HepG2 (cell line): Measurements from ENCODE around the gene SLC29A1. TPM values are rescaled to one million over a fixed set of nuclear protein-coding genes. Genes with fewer than 3 reads are reported as not detected.
A peak's percentile ranks its signal among the peaks of the same experiment; 100 is the strongest.

Source experiments
- ATAC-seq: fragments of 200-7000 bp; cut with Tn5 transposase; 3 replicates; pipeline ENCODE4 v1.9.1; 2020; ENCODE audit warnings: mild to moderate bottlenecking, moderate library complexity
- BruUV-seq: library from RNA; stranded (reverse); fragments of 400-500 nt; replicated peaks from 2 replicates; lab custom pipeline; 2021; lab: Mats Ljungman, UMichigan
- CTCF ChIA-PET: fragments of 300-600 bp; formaldehyde crosslinking; extraction: SDS; loops from one replicate; lab custom pipeline; 2021; ENCODE audit warnings: low total read pairs, inconsistent platforms, low intra/inter-chr PET ratio; lab: Yijun Ruan, JAX
- POLR2A ChIA-PET: fragments of 350-600 bp; sonication (Branson Sonifier 250); formaldehyde crosslinking; loops from one replicate; lab custom pipeline; 2020; ENCODE audit warnings: antibody characterized with exemption, inconsistent platforms; lab: Yijun Ruan, JAX
- DNase-seq: peaks from one replicate; pipeline ENCODE4 v3.0.0-alpha.2; 2015; ENCODE audit warnings: low spot score
- FAIRE-seq: peaks from 3 replicates; lab custom pipeline; 2011; peaks lifted over from hg19 to GRCh38; lab: Jason Lieb, UNC
- H2AFZ ChIP-seq: one replicate; pipeline ENCODE4 v1.6.1; 2011; ENCODE audit warnings: low read length, inconsistent platforms
- H3K27ac ChIP-seq: fragments of 300-600 bp; 3 replicates; pipeline ENCODE4 v1.8.0; 2011; ENCODE audit warnings: mixed run types, mild to moderate bottlenecking, mixed read lengths, low read length, inconsistent platforms; ENCODE audit not compliant: insufficient read depth; ENCODE audit errors: extremely low read length
- H3K27me3 ChIP-seq, 2 experiments: fragments of 200-600 bp in 1 of 2; 2 replicates in 1 of 2; 3 replicates in 1 of 2; pipeline versions ENCODE4 v1.6.0 to v1.8.0; 2011; ENCODE audit warnings: low read length in 2 of 2, mild to moderate bottlenecking in 2 of 2, moderate library complexity in 2 of 2, inconsistent platforms in 1 of 2; ENCODE audit not compliant: insufficient read depth in 2 of 2, control insufficient read depth in 1 of 2
- H3K36me3 ChIP-seq, 2 experiments: fragments of 200-600 bp in 1 of 2; replicated peaks in 1 of 2; 2 replicates in 1 of 2; 3 replicates in 1 of 2; pipeline versions ENCODE4 v1.5.1 to v1.8.0; 2011; ENCODE audit warnings: low read length in 2 of 2, inconsistent platforms in 1 of 2; ENCODE audit not compliant: insufficient read depth in 2 of 2, control insufficient read depth in 1 of 2
- H3K4me1 ChIP-seq: 2 replicates; pipeline ENCODE4 v1.5.1; 2012; ENCODE audit warnings: low read length, inconsistent platforms; ENCODE audit not compliant: insufficient read depth
- H3K4me2 ChIP-seq: 2 replicates; pipeline ENCODE4 v1.6.0; 2011; ENCODE audit warnings: low read depth, low read length, inconsistent platforms
- H3K4me3 ChIP-seq, 3 experiments: fragments of 200-600 bp in 1 of 3; sonication (generic), shearing (Covaris generic) in 1 of 3; replicated peaks in 1 of 3; 2 replicates each; pipeline ENCODE4 v1.5.1; 2011 to 2016; ENCODE audit warnings: low read length in 3 of 3, inconsistent platforms in 2 of 3, low read depth in 2 of 3, mild to moderate bottlenecking in 2 of 3, control low read depth in 1 of 3, mixed read lengths in 1 of 3; ENCODE audit not compliant: insufficient read depth in 1 of 3
- H3K79me2 ChIP-seq: one replicate; pipeline ENCODE4 v1.6.1; 2011; ENCODE audit warnings: low read length, inconsistent platforms; ENCODE audit not compliant: insufficient read depth
- H3K9ac ChIP-seq: 2 replicates; pipeline ENCODE4 v1.6.0; 2011; ENCODE audit warnings: mild to moderate bottlenecking, low read depth, low read length, inconsistent platforms; ENCODE audit not compliant: insufficient read depth
- H3K9me3 ChIP-seq: 2 replicates; pipeline ENCODE4 v1.5.1; 2012; ENCODE audit warnings: mild to moderate bottlenecking, low read length
- H4K20me1 ChIP-seq: 2 replicates; pipeline ENCODE4 v1.6.0; 2011; ENCODE audit warnings: inconsistent platforms, mild to moderate bottlenecking, low read length, moderate library complexity; ENCODE audit not compliant: insufficient read depth
- ATF7-NPFF ChIP-seq: sonication (generic); formaldehyde crosslinking; IDR thresholded peaks from 2 replicates; pipeline ENCODE4 v1.8.1; 2023; ENCODE audit warnings: mild to moderate bottlenecking, low read depth, missing genetic modification reagents, moderate library complexity
- DNMT1 ChIP-seq: sonication (generic); formaldehyde crosslinking; IDR thresholded peaks from 2 replicates; pipeline ENCODE4 v1.5.1; 2020; ENCODE audit warnings: mild to moderate bottlenecking, missing genetic modification reagents
- KLF16 ChIP-seq, 2 experiments: sonication (generic) in 1 of 2; formaldehyde crosslinking in 1 of 2; IDR thresholded peaks; 2 replicates each; pipeline versions ENCODE4 v1.6.1 to v1.8.0; 2016 to 2023; ENCODE audit warnings: missing genetic modification reagents in 2 of 2, missing compliant biosample characterization in 1 of 2
- MXI1 ChIP-seq: IDR thresholded peaks from 3 replicates; pipeline ENCODE4 v1.6.1; 2012; ENCODE audit warnings: low read depth, low read length, inconsistent platforms, borderline replicate concordance
- RARA ChIP-seq: IDR thresholded peaks from 2 replicates; pipeline ENCODE4 v1.6.1; 2016; ENCODE audit warnings: missing genetic modification reagents, missing compliant biosample characterization
- SALL1 ChIP-seq: sonication (generic); formaldehyde crosslinking; IDR thresholded peaks from 2 replicates; pipeline ENCODE4 v1.8.0; 2022; ENCODE audit warnings: mild to moderate bottlenecking, missing genetic modification reagents
- SATB2 ChIP-seq: sonication (generic); formaldehyde crosslinking; IDR thresholded peaks from 2 replicates; pipeline ENCODE4 v1.5.0; 2020; ENCODE audit warnings: missing genetic modification reagents
- SMARCC2 ChIP-seq: fragments of 450-650 bp; IDR thresholded peaks from 2 replicates; pipeline ENCODE4 v1.6.1; 2017; ENCODE audit warnings: antibody characterized with exemption, mild to moderate bottlenecking
- ZSCAN30 ChIP-seq: sonication (generic); formaldehyde crosslinking; IDR thresholded peaks from 2 replicates; pipeline ENCODE4 v1.5.0; 2020; ENCODE audit warnings: mild to moderate bottlenecking, missing genetic modification reagents
- WGBS: methylation state at CpG from one replicate; pipeline ENCODE4 v1.1.6; 2017; ENCODE audit warnings: low lambda C conversion rate; 5-methylcytosine and 5-hydroxymethylcytosine counted together
- in situ Hi-C: cut with HindIII; loops from 2 replicates; pipeline ENCODE4 v1.10.0; 2017; ENCODE audit warnings: low pct_unique_long_range_greater_than_20kb; ENCODE audit not compliant: extremely low pct_ligation_motif_present
- intact Hi-C: fragments of 100-400 bp; cut with micrococcal nuclease; formaldehyde crosslinking; loops from one replicate; pipeline ENCODE4 v1.10.0; 2022; ENCODE audit not compliant: unreplicated experiment
- polyA plus RNA-seq, 8 experiments: library from polyadenylated mRNA; depleted of rRNA in 3 of 8; stranded (reverse) in 7 of 8; unstranded in 1 of 8; fragments of >200 nt; fragmentation: Illumina TruSeq in 4 of 8; extraction: Trizol in 4 of 8; gene quantifications; 2 replicates each; pipeline versions ENCODE4 v1.2.1 to v1.2.3, GENCODE V29; 2011 to 2016; ENCODE audit warnings: low read depth in 4 of 8, missing spikeins in 1 of 8, mixed read lengths in 1 of 8; ENCODE audit not compliant: insufficient read depth in 1 of 8
- total RNA-seq, 5 experiments: library from RNA; depleted of rRNA; stranded (reverse); fragments of >200 nt; fragmentation: Illumina TruSeq; extraction: Trizol; gene quantifications; 2 replicates each; pipeline ENCODE4 v1.2.3, GENCODE V29; 2016; ENCODE audit warnings: low read depth in 1 of 5
- TF ChIP-seq, protein P1 (sequence below): sonication (generic); IDR thresholded peaks from 2 replicates; pipeline ENCODE4 v1.6.1; 2016; ENCODE audit warnings: low read depth, borderline replicate concordance
- TF ChIP-seq, protein P2 (sequence below): sonication (generic); formaldehyde crosslinking; IDR thresholded peaks from 2 replicates; pipeline ENCODE4 v1.5.0; 2020; ENCODE audit warnings: mild to moderate bottlenecking, missing genetic modification reagents, borderline replicate concordance
- TF ChIP-seq, protein P3 (sequence below): sonication (generic); formaldehyde crosslinking; IDR thresholded peaks from 2 replicates; pipeline ENCODE4 v1.4.0; 2020; ENCODE audit warnings: missing genetic modification reagents
- TF ChIP-seq, protein P4 (sequence below): sonication (generic); formaldehyde crosslinking; IDR thresholded peaks from 2 replicates; pipeline ENCODE4 v1.5.0; 2020; ENCODE audit warnings: mild to moderate bottlenecking, missing genetic modification reagents, moderate library complexity

SLC29A1 gene
- total and polyA plus RNA-seq, 2 of the 13 experiments (the other 11 are each of a cell fraction or from before 2014, with no cell fraction given), result 43.2 to 106 TPM

DNA sequence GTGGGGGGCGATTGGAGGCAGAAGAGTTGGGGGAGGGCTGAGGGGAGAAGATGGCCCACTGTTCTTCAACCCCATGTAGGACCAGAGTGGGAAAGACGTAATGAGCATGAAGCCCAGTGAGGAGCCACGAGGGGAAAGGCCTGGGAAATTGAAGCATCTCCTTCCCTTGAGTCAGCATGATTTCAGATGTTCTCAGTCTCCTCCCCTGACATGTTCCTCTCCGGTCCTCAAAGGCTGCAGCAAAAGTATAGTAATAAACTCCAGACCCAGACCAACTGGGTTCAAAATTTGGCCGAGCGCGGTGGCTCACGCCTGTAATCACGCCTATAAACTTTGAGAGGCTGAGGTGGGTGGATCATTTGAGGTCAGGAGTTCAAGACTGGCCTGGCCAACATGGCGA is 43.9 kb downstream of the SLC29A1 start (continued):
- TF ChIP-seq, protein P1, sequence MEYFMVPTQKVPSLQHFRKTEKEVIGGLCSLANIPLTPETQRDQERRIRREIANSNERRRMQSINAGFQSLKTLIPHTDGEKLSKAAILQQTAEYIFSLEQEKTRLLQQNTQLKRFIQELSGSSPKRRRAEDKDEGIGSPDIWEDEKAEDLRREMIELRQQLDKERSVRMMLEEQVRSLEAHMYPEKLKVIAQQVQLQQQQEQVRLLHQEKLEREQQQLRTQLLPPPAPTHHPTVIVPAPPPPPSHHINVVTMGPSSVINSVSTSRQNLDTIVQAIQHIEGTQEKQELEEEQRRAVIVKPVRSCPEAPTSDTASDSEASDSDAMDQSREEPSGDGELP, result no peak

DNA sequence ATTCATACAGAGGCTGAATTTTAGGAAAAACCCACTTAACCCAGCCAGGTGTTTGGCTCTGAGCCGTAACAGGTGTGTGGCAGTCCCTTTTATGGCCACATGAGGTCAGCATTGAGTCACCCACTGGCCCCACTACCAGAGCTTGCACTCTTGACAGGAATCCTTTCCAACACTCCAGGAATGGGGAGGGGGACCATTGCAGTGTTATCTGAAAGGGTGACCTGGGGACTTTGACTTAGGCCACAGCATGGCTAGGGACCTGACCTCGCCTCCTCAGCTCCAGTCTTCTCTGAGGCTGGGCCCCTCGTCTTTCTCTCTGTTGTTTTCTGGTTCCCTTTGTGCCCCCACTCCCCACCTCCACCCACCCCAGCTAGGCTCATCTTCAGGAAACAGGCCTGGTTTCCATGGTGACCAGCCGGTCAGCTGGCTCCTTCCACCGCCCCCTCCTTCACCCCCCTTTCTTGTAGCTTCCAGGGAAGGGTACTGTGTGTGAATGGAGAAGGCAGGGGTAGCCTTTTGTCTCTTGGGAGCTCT is 44.8 kb downstream of the SLC29A1 start:
- DNase-seq (peak; percentile 60), FAIRE-seq (peak; percentile 98), ATAC-seq (peak; percentile 26)
- H3K4me1 ChIP-seq, result peaks cover 28% of the 10 kb centered on the region
- H3K79me2 ChIP-seq, result peaks cover 12% of the 10 kb centered on the region
- H3K4me3 ChIP-seq, result no peak overlapping the region
- H3K4me2 ChIP-seq, result no peak overlapping the region
- no peaks in the 10 kb centered on the region for H4K20me1 ChIP-seq
- no peak overlapping the region for H3K9ac ChIP-seq
- H3K36me3 ChIP-seq, result no peaks in the 10 kb centered on the region
- H3K9me3 ChIP-seq, result no peaks in the 10 kb centered on the region
- BruUV-seq, result no TSS peak
- intact Hi-C loops (loop anchor here (1.0 kb wide), 2 partner anchors 36 to 70 kb away; no protein-coding TSS in a partner anchor), in situ Hi-C loops (loop anchor here (5.0 kb wide), 1 partner anchor 44 kb away; the partner anchor contains the start of gene AARS2)
- H3K27ac ChIP-seq, result no peak overlapping the region
- H3K27me3 ChIP-seq, result peaks cover 13 to 43% of the 10 kb centered on the region in 2 experiments; a peak in 4 of 5 replicates
- WGBS, result 10% methylated on average over 5 of the region's 5 CpGs
- no peak overlapping the region for H2AFZ ChIP-seq
- POLR2A ChIA-PET, result interaction anchor here (1.0 to 2.0 kb wide), 5 partner anchors 11 to 119 kb away, joined by 3 to 10 read pairs (median 7); partner anchors contain the start of genes CDC5L, HSP90AB1 and SLC35B2
- CTCF ChIA-PET, result interaction anchor here (2.3 to 4.3 kb wide), 2 partner anchors 36 to 70 kb away, joined by 37 to 65 read pairs; no protein-coding TSS in a partner anchor
- no peak; the same call in 2 of the 3 replicates for TF ChIP-seq MXI1
- TF ChIP-seq ZSCAN30 (CRISPR knock-in tag), result no peak
- TF ChIP-seq SATB2 (CRISPR knock-in tag), result no peak
- 0 out of 2 replicates have a peak, but pooled peaks have one; percentile 7 for TF ChIP-seq RARA
- TF ChIP-seq, protein P2, sequence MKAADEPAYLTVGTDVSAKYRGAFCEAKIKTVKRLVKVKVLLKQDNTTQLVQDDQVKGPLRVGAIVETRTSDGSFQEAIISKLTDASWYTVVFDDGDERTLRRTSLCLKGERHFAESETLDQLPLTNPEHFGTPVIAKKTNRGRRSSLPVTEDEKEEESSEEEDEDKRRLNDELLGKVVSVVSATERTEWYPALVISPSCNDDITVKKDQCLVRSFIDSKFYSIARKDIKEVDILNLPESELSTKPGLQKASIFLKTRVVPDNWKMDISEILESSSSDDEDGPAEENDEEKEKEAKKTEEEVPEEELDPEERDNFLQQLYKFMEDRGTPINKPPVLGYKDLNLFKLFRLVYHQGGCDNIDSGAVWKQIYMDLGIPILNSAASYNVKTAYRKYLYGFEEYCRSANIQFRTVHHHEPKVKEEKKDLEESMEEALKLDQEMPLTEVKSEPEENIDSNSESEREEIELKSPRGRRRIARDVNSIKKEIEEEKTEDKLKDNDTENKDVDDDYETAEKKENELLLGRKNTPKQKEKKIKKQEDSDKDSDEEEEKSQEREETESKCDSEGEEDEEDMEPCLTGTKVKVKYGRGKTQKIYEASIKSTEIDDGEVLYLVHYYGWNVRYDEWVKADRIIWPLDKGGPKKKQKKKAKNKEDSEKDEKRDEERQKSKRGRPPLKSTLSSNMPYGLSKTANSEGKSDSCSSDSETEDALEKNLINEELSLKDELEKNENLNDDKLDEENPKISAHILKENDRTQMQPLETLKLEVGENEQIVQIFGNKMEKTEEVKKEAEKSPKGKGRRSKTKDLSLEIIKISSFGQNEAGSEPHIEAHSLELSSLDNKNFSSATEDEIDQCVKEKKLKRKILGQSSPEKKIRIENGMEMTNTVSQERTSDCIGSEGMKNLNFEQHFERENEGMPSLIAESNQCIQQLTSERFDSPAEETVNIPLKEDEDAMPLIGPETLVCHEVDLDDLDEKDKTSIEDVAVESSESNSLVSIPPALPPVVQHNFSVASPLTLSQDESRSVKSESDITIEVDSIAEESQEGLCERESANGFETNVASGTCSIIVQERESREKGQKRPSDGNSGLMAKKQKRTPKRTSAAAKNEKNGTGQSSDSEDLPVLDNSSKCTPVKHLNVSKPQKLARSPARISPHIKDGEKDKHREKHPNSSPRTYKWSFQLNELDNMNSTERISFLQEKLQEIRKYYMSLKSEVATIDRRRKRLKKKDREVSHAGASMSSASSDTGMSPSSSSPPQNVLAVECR (CRISPR knock-in tag), result no peak; the same call in 1 of the 2 replicates
- TF ChIP-seq, protein P3, sequence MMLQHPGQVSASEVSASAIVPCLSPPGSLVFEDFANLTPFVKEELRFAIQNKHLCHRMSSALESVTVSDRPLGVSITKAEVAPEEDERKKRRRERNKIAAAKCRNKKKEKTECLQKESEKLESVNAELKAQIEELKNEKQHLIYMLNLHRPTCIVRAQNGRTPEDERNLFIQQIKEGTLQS, result no peak
- TF ChIP-seq SALL1 (CRISPR knock-in tag), result peak; percentile 43
- no peak for TF ChIP-seq ATF7-NPFF (CRISPR knock-in tag)
- no peak for TF ChIP-seq SMARCC2
- TF ChIP-seq DNMT1 (CRISPR knock-in tag), result no peak
- TF ChIP-seq KLF16 (CRISPR knock-in tag; IDR thresholded peaks at IDR 0.05), result 0 out of 4 replicates have a peak, but pooled peaks of 1 of the 2 experiments have one; percentile 22
- TF ChIP-seq, protein P4, sequence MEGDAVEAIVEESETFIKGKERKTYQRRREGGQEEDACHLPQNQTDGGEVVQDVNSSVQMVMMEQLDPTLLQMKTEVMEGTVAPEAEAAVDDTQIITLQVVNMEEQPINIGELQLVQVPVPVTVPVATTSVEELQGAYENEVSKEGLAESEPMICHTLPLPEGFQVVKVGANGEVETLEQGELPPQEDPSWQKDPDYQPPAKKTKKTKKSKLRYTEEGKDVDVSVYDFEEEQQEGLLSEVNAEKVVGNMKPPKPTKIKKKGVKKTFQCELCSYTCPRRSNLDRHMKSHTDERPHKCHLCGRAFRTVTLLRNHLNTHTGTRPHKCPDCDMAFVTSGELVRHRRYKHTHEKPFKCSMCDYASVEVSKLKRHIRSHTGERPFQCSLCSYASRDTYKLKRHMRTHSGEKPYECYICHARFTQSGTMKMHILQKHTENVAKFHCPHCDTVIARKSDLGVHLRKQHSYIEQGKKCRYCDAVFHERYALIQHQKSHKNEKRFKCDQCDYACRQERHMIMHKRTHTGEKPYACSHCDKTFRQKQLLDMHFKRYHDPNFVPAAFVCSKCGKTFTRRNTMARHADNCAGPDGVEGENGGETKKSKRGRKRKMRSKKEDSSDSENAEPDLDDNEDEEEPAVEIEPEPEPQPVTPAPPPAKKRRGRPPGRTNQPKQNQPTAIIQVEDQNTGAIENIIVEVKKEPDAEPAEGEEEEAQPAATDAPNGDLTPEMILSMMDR (CRISPR knock-in tag), result peak; percentile 96
